ENCODE results near the gene CYP3A7. TPM values are rescaled to one million over a fixed set of nuclear protein-coding genes. Genes with fewer than 3 reads are reported as not detected.
"Not testable (repeated sequence)": the region's sequence is repeated elsewhere in the genome, so short reads cannot be mapped to it uniquely, and the experiment has no call there.

The CYP3A7 gene
- total and polyA plus RNA-seq, 2 donors (not counting 1 experiment from before 2014, with no cell fraction given) = 0.16 to 37.8 TPM

DNA sequence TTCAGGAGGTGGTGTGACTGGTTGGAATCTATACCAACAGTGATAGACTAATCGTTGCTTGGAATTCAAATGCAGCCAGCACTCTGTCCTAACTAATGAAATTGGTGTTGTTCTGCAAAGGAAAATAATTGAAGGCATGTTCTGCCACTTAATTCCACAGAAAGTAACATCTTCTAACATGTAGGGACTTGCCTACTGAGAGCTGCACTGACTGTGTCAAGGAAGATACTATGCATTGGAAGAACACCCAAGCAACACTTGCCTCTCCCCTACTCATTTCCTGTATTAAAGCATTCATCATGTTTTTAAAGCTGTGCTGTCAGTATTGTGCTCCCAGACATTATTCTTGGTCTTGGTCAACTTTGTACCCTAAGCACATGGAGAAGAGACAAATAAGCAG lies 2.7 kb upstream of the CYP3A7 start:
- peak in 1 of 2 donors; percentile 17 for DNase-seq (ENCODE audit: low read depth in 2 of 2)
- H2AFZ ChIP-seq (ENCODE audit: low read length) = no peak overlapping the region
- H3K36me3 ChIP-seq (ENCODE audit: control insufficient read depth, insufficient read depth, low read length) = no peaks in the 10 kb centered on the region
- no peaks in the 10 kb centered on the region for H4K20me1 ChIP-seq (ENCODE audit: control insufficient read depth, extremely low read depth, insufficient read depth, low read length)
- no peak for TF ChIP-seq EZH2 (IDR thresholded peaks at IDR 0.05; ENCODE audit: low read length, missing control alignments)
- TF ChIP-seq, protein P1, sequence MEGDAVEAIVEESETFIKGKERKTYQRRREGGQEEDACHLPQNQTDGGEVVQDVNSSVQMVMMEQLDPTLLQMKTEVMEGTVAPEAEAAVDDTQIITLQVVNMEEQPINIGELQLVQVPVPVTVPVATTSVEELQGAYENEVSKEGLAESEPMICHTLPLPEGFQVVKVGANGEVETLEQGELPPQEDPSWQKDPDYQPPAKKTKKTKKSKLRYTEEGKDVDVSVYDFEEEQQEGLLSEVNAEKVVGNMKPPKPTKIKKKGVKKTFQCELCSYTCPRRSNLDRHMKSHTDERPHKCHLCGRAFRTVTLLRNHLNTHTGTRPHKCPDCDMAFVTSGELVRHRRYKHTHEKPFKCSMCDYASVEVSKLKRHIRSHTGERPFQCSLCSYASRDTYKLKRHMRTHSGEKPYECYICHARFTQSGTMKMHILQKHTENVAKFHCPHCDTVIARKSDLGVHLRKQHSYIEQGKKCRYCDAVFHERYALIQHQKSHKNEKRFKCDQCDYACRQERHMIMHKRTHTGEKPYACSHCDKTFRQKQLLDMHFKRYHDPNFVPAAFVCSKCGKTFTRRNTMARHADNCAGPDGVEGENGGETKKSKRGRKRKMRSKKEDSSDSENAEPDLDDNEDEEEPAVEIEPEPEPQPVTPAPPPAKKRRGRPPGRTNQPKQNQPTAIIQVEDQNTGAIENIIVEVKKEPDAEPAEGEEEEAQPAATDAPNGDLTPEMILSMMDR (conservative IDR thresholded peaks at IDR 0.05 in 1 of 2, IDR thresholded peaks at IDR 0.05 in 1 of 2; ENCODE audit: low read depth in 1 of 2, low read length in 2 of 2) = no peak
- no peak overlapping the region for H3K4me2 ChIP-seq (ENCODE audit: extremely low read depth, insufficient read depth, low read length)
- H3K79me2 ChIP-seq (ENCODE audit: control insufficient read depth, insufficient read depth, low read length) = no peaks in the 10 kb centered on the region
- no peaks in the 10 kb centered on the region for H3K27me3 ChIP-seq (ENCODE audit: control insufficient read depth, insufficient read depth, low read length)
- no peak overlapping the region for H3K27ac ChIP-seq (ENCODE audit: insufficient read depth, low read length)
- no peaks in the 10 kb centered on the region for H3K9me3 ChIP-seq (ENCODE audit: control insufficient read depth, insufficient read depth, low read depth, low read length)
- H3K4me1 ChIP-seq (ENCODE audit: control insufficient read depth, extremely low read depth, insufficient read depth, low read length) = no peaks in the 10 kb centered on the region
- H3K4me3 ChIP-seq (replicated peaks in 1 of 4; ENCODE audit: control extremely low read depth in 1 of 4, insufficient read depth in 1 of 4, low read depth in 3 of 4, low read length in 4 of 4) = no peak overlapping the region
- no peak overlapping the region for H3K9ac ChIP-seq (ENCODE audit: insufficient read depth, low read length)

DNA sequence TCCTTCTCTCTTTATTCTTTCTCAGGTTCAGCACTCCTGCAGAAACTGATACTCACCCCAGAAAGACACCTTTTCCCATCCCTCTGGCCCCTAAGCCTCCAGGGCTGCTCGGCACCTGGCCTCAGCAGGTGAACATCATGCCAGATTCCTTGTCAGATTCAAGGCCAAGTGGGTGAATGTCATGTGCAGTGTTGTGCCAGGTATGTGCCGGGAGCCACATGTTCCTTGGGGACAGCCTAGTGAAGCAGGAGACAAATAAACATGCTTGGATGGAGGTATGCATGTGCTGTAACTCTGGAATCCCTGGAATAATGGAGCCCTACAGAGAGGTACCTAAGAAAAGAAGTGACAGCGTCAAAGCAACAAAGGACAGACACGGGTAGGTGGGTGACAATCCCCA lies 1.7 kb upstream of the CYP3A7 start:
- not testable (repeated sequence) for H3K9ac ChIP-seq (ENCODE audit: insufficient read depth, low read length); DNase-seq (ENCODE audit: low read depth in 2 of 2); H3K36me3 ChIP-seq (ENCODE audit: control insufficient read depth, insufficient read depth, low read length); H3K27ac ChIP-seq (ENCODE audit: insufficient read depth, low read length); H3K27me3 ChIP-seq (ENCODE audit: control insufficient read depth, insufficient read depth, low read length); H3K4me1 ChIP-seq (ENCODE audit: control insufficient read depth, extremely low read depth, insufficient read depth, low read length); H3K79me2 ChIP-seq (ENCODE audit: control insufficient read depth, insufficient read depth, low read length); H2AFZ ChIP-seq (ENCODE audit: low read length); H3K9me3 ChIP-seq (ENCODE audit: control insufficient read depth, insufficient read depth, low read depth, low read length); H3K4me3 ChIP-seq (replicated peaks in 1 of 4; ENCODE audit: control extremely low read depth in 1 of 4, insufficient read depth in 1 of 4, low read depth in 3 of 4, low read length in 4 of 4); H4K20me1 ChIP-seq (ENCODE audit: control insufficient read depth, extremely low read depth, insufficient read depth, low read length); H3K4me2 ChIP-seq (ENCODE audit: extremely low read depth, insufficient read depth, low read length)

DNA sequence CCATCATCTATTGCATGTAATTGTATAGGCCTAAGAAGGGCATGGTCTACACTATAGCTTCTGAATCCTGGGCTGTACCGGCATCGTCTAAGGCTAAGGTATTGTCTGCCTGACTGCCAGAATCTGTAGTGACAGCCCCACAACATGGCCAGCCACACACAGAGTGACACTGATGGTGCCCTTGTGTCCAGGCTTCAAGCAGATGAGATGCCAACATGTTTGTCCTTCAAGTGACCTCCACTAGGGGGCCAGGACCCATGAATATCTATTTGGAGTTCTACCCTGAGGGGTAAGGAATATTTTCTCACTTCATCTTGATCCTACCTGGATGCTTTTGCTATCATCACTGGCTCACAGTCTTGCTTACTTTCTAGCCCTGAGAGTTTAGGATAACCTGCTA lies 1.5 kb downstream of the CYP3A7 start:
- TF ChIP-seq EZH2 (IDR thresholded peaks at IDR 0.05; ENCODE audit: low read length, missing control alignments) = no peak
- TF ChIP-seq, protein P1 (conservative IDR thresholded peaks at IDR 0.05 in 1 of 2, IDR thresholded peaks at IDR 0.05 in 1 of 2; ENCODE audit: low read depth in 1 of 2, low read length in 2 of 2) = peak; percentile 21 to 33
- no peak overlapping the region for H3K4me3 ChIP-seq (replicated peaks in 1 of 4; ENCODE audit: control extremely low read depth in 1 of 4, insufficient read depth in 1 of 4, low read depth in 3 of 4, low read length in 4 of 4)
- H3K4me2 ChIP-seq (ENCODE audit: extremely low read depth, insufficient read depth, low read length) = no peak overlapping the region
- H3K27ac ChIP-seq (ENCODE audit: insufficient read depth, low read length) = no peak overlapping the region
- H3K27me3 ChIP-seq (ENCODE audit: control insufficient read depth, insufficient read depth, low read length) = no peaks in the 10 kb centered on the region
- H4K20me1 ChIP-seq (ENCODE audit: control insufficient read depth, extremely low read depth, insufficient read depth, low read length) = no peaks in the 10 kb centered on the region
- H2AFZ ChIP-seq (ENCODE audit: low read length) = no peak overlapping the region
- no peaks in the 10 kb centered on the region for H3K4me1 ChIP-seq (ENCODE audit: control insufficient read depth, extremely low read depth, insufficient read depth, low read length)
- no peak for DNase-seq (ENCODE audit: low read depth in 2 of 2)
- no peaks in the 10 kb centered on the region for H3K36me3 ChIP-seq (ENCODE audit: control insufficient read depth, insufficient read depth, low read length)
- H3K9ac ChIP-seq (ENCODE audit: insufficient read depth, low read length) = no peak overlapping the region
- H3K79me2 ChIP-seq (ENCODE audit: control insufficient read depth, insufficient read depth, low read length) = no peaks in the 10 kb centered on the region
- no peaks in the 10 kb centered on the region for H3K9me3 ChIP-seq (ENCODE audit: control insufficient read depth, insufficient read depth, low read depth, low read length)

All from fibroblast of lung (primary cell).